Hepatocyte (in vitro differentiated cells): ENCODE results near the gene NUP210L.

Source experiments
- CTCF ChIP-seq: fragments of 200-600 bp; sonication (generic); IDR thresholded peaks from 2 replicates; pipeline ENCODE4 v1.5.1; 2016; ENCODE audit warnings: antibody characterized with exemption, mild to moderate bottlenecking; ENCODE audit not compliant: poor library complexity
- EZH2 ChIP-seq: fragments of 200-600 bp; sonication (generic); IDR thresholded peaks from 2 replicates; pipeline ENCODE4 v1.6.1; 2016; ENCODE audit warnings: antibody characterized with exemption, mild to moderate bottlenecking, borderline replicate concordance
- EZH2phosphoT487 ChIP-seq: fragments of 200-600 bp; sonication (generic); IDR thresholded peaks from one replicate; pipeline ENCODE4 v1.6.1; 2018; ENCODE audit warnings: antibody characterized with exemption, mild to moderate bottlenecking, low read depth, moderate library complexity; ENCODE audit not compliant: unreplicated experiment, severe bottlenecking

DNA sequence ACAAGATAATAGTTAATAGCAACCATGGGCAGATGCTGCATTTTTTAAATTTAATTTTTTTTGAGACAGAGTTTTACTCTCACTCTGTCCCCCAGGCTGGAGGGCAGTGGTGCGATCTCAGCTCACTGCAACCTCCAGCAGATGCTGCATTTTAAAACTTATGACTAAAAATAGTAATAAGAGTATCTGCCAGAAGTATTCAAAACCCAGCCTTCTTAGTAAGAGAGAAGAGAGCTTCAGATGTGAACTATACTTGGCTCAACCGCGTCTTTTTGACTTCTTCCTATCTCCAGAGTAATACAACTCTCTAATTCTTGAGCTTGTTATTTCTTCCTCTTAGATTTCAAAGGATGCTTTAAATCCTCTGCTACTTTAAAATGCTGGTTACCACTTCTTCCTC, 159.7 kb downstream of the NUP210L start:
- TF ChIP-seq CTCF = no peak
- TF ChIP-seq EZH2phosphoT487 = no peak
- no peak for TF ChIP-seq EZH2
